Activated CD8-positive, alpha-beta memory T cell treated with anti-CD3 and anti-CD28 coated beads, Interleukin-2, amount 10 ng/mL, durations not matched to agents 7 days and 5 days (primary cell): ENCODE data around the gene ZNF407. TPM values are rescaled to one million over a fixed set of nuclear protein-coding genes. Genes with fewer than 3 reads are reported as not detected.
A peak's percentile ranks its signal among the peaks of the same experiment; 100 is the strongest.

Experiments used
- ATAC-seq: fragments of 150-1000 bp; cut with Tn5 transposase; one replicate; pipeline ENCODE4 v1.10.0; 2021; ENCODE audit warnings: moderate library complexity
- CTCF ChIA-PET: fragments of 350-600 bp; sonication (Branson Sonifier 250); formaldehyde crosslinking; loops from one replicate; lab custom pipeline; 2021; ENCODE audit warnings: antibody characterized with exemption; lab: Charles Lee
- DNase-seq: peaks from one replicate; pipeline ENCODE4 v3.0.0-alpha.2; 2020
- H3K27ac Mint-ChIP-seq: one replicate; pipeline ENCODE4 v1.8.0; 2021; ENCODE audit warnings: mild to moderate bottlenecking, mixed read lengths
- H3K27me3 Mint-ChIP-seq: one replicate; pipeline ENCODE4 v1.8.0; 2021; ENCODE audit warnings: mixed read lengths
- H3K36me3 Mint-ChIP-seq: one replicate; pipeline ENCODE4 v1.8.0; 2021; ENCODE audit warnings: mild to moderate bottlenecking, mixed read lengths
- H3K4me1 Mint-ChIP-seq: one replicate; pipeline ENCODE4 v1.8.0; 2021; ENCODE audit warnings: mixed read lengths
- H3K4me3 Mint-ChIP-seq: one replicate; pipeline ENCODE4 v1.8.0; 2021; ENCODE audit warnings: mild to moderate bottlenecking, moderate library complexity, mixed read lengths
- H3K9me3 Mint-ChIP-seq: one replicate; pipeline ENCODE4 v1.8.0; 2022; ENCODE audit warnings: low read depth, mixed read lengths
- total RNA-seq, 2 experiments: library from RNA; stranded (reverse); gene quantifications; one replicate each; pipeline ENCODE4 v1.2.3, GENCODE V29; 2021

ZNF407 gene
- total RNA-seq, 2 experiments from 2014 or later: 12.9 to 16.6 TPM

GRCh38 chr18:75029481-75029880 is 431.8 kb downstream of the ZNF407 start:
- CTCF ChIA-PET: interaction anchor here (0.9 to 1.3 kb wide), 3 partner anchors 11 to 34 kb away, joined by 3 to 6 read pairs (median 3); no protein-coding TSS in a partner anchor
- no peak for DNase-seq
- H3K9me3 Mint-ChIP-seq: peaks cover 4% of the 10 kb centered on the region
- no peak overlapping the region for H3K4me3 Mint-ChIP-seq
- peaks cover 15% of the 10 kb centered on the region for H3K4me1 Mint-ChIP-seq
- no peak for ATAC-seq
- peaks cover 7% of the 10 kb centered on the region for H3K36me3 Mint-ChIP-seq
- peak overlapping the region; percentile 5 for H3K27ac Mint-ChIP-seq
- no peaks in the 10 kb centered on the region for H3K27me3 Mint-ChIP-seq

GRCh38 chr18:75031717-75032317 is 434.1 kb downstream of the ZNF407 start:
- H3K36me3 Mint-ChIP-seq: peaks cover 7% of the 10 kb centered on the region
- DNase-seq (no peak), ATAC-seq (no peak)
- peaks cover 4% of the 10 kb centered on the region for H3K9me3 Mint-ChIP-seq
- CTCF ChIA-PET: no interaction called here
- H3K27ac Mint-ChIP-seq: no peak overlapping the region
- H3K4me1 Mint-ChIP-seq: peaks cover 12% of the 10 kb centered on the region
- H3K4me3 Mint-ChIP-seq: no peak overlapping the region
- H3K27me3 Mint-ChIP-seq: no peaks in the 10 kb centered on the region

GRCh38 chr18:75033516-75033915 is 435.8 kb downstream of the ZNF407 start:
- no peaks in the 10 kb centered on the region for H3K27me3 Mint-ChIP-seq
- CTCF ChIA-PET: no interaction called here
- no peak overlapping the region for H3K4me3 Mint-ChIP-seq
- no peak for ATAC-seq
- no peak for DNase-seq
- H3K36me3 Mint-ChIP-seq: peaks cover 4% of the 10 kb centered on the region
- peaks cover 12% of the 10 kb centered on the region for H3K4me1 Mint-ChIP-seq
- no peak overlapping the region for H3K27ac Mint-ChIP-seq
- peaks cover 4% of the 10 kb centered on the region for H3K9me3 Mint-ChIP-seq

GRCh38 chr18:75034937-75035336 is 437.3 kb downstream of the ZNF407 start:
- CTCF ChIA-PET: no interaction called here
- DNase-seq (no peak), ATAC-seq (no peak)
- peaks cover 4% of the 10 kb centered on the region for H3K4me1 Mint-ChIP-seq
- no peak overlapping the region for H3K4me3 Mint-ChIP-seq
- no peaks in the 10 kb centered on the region for H3K27me3 Mint-ChIP-seq
- H3K9me3 Mint-ChIP-seq: no peaks in the 10 kb centered on the region
- H3K36me3 Mint-ChIP-seq: no peaks in the 10 kb centered on the region
- H3K27ac Mint-ChIP-seq: no peak overlapping the region

- Mint-ChIP-seq H3K27ac (no peak overlapping the region), H3K36me3 (no peaks in the 10 kb centered on the region), H3K4me3 (no peak overlapping the region), H3K4me1 (peaks cover 4% of the 10 kb centered on the region), H3K9me3 (no peaks in the 10 kb centered on the region), H3K27me3 (no peaks in the 10 kb centered on the region)
- ATAC-seq (no peak), DNase-seq (no peak)
- CTCF ChIA-PET: no interaction called here
These were observed 438.3 kb downstream of the ZNF407 start for GRCh38 chr18:75035928-75036327.

- peaks cover 4% of the 10 kb centered on the region for H3K4me1 Mint-ChIP-seq
- no peak overlapping the region for H3K4me3 Mint-ChIP-seq
- no peaks in the 10 kb centered on the region for H3K9me3 Mint-ChIP-seq
- H3K36me3 Mint-ChIP-seq: no peaks in the 10 kb centered on the region
- DNase-seq (no peak), ATAC-seq (peak; percentile 16)
- H3K27me3 Mint-ChIP-seq: no peaks in the 10 kb centered on the region
- no peak overlapping the region for H3K27ac Mint-ChIP-seq
- CTCF ChIA-PET: no interaction called here
These were observed 439.4 kb downstream of the ZNF407 start for GRCh38 chr18:75036917-75037688.

- H3K27ac Mint-ChIP-seq: no peak overlapping the region
- ATAC-seq (no peak), DNase-seq (no peak)
- H3K4me1 Mint-ChIP-seq: peaks cover 4% of the 10 kb centered on the region
- no peaks in the 10 kb centered on the region for H3K36me3 Mint-ChIP-seq
- H3K9me3 Mint-ChIP-seq: no peaks in the 10 kb centered on the region
- CTCF ChIA-PET: no interaction called here
- H3K27me3 Mint-ChIP-seq: no peaks in the 10 kb centered on the region
- H3K4me3 Mint-ChIP-seq: no peak overlapping the region
These were observed 440.0 kb downstream of the ZNF407 start for GRCh38 chr18:75037689-75037955.

GRCh38 chr18:75041586-75041985 is 443.9 kb downstream of the ZNF407 start:
- H3K4me3 Mint-ChIP-seq: no peak overlapping the region
- H3K27me3 Mint-ChIP-seq: no peaks in the 10 kb centered on the region
- ATAC-seq: no peak
- H3K4me1 Mint-ChIP-seq: no peaks in the 10 kb centered on the region
- H3K36me3 Mint-ChIP-seq: no peaks in the 10 kb centered on the region
- DNase-seq: no peak
- CTCF ChIA-PET: interaction anchor here (2.4 kb wide), 1 partner anchor 12 kb away, joined by 6 read pairs; no protein-coding TSS in a partner anchor
- no peak overlapping the region for H3K27ac Mint-ChIP-seq
- no peaks in the 10 kb centered on the region for H3K9me3 Mint-ChIP-seq

GRCh38 chr18:75043478-75043877 is 445.8 kb downstream of the ZNF407 start:
- Mint-ChIP-seq H3K36me3 (no peaks in the 10 kb centered on the region), H3K4me1 (no peaks in the 10 kb centered on the region), H3K27me3 (no peaks in the 10 kb centered on the region), H3K9me3 (no peaks in the 10 kb centered on the region), H3K4me3 (no peak overlapping the region), H3K27ac (no peak overlapping the region)
- CTCF ChIA-PET: no interaction called here
- ATAC-seq: no peak
- DNase-seq: no peak

GRCh38 chr18:75044296-75044695 is 446.6 kb downstream of the ZNF407 start:
- Mint-ChIP-seq H3K4me3 (no peak overlapping the region), H3K4me1 (no peaks in the 10 kb centered on the region), H3K27ac (no peak overlapping the region), H3K9me3 (no peaks in the 10 kb centered on the region), H3K36me3 (no peaks in the 10 kb centered on the region), H3K27me3 (no peaks in the 10 kb centered on the region)
- CTCF ChIA-PET: no interaction called here
- no peak for DNase-seq
- ATAC-seq: no peak

GRCh38 chr18:75044791-75045190 is 447.1 kb downstream of the ZNF407 start:
- CTCF ChIA-PET: no interaction called here
- Mint-ChIP-seq H3K27ac (no peak overlapping the region), H3K4me3 (no peak overlapping the region), H3K4me1 (no peaks in the 10 kb centered on the region), H3K9me3 (no peaks in the 10 kb centered on the region), H3K36me3 (no peaks in the 10 kb centered on the region), H3K27me3 (no peaks in the 10 kb centered on the region)
- ATAC-seq: no peak
- DNase-seq: no peak

- no peaks in the 10 kb centered on the region for H3K36me3 Mint-ChIP-seq
- H3K4me1 Mint-ChIP-seq: no peaks in the 10 kb centered on the region
- DNase-seq (no peak), ATAC-seq (no peak)
- no peak overlapping the region for H3K4me3 Mint-ChIP-seq
- H3K27ac Mint-ChIP-seq: no peak overlapping the region
- no peaks in the 10 kb centered on the region for H3K27me3 Mint-ChIP-seq
- CTCF ChIA-PET: no interaction called here
- no peaks in the 10 kb centered on the region for H3K9me3 Mint-ChIP-seq
These were observed 447.6 kb downstream of the ZNF407 start for GRCh38 chr18:75045272-75045671.

GRCh38 chr18:75047240-75047961 is 449.7 kb downstream of the ZNF407 start:
- DNase-seq (no peak), ATAC-seq (no peak)
- Mint-ChIP-seq H3K27me3 (no peaks in the 10 kb centered on the region), H3K4me1 (no peaks in the 10 kb centered on the region), H3K9me3 (no peaks in the 10 kb centered on the region), H3K4me3 (no peak overlapping the region), H3K36me3 (no peaks in the 10 kb centered on the region), H3K27ac (no peak overlapping the region)
- CTCF ChIA-PET: interaction anchor here (1.1 kb wide), 1 partner anchor 50 kb away, joined by 3 read pairs; no protein-coding TSS in a partner anchor
